Stomach (tissue), 4 donors: ENCODE measurements around the gene LIPH.
"Not testable (repeated sequence)": the region's sequence is repeated elsewhere in the genome, so short reads cannot be mapped to it uniquely, and the experiment has no call there.

Source experiments
- EP300 ChIP-seq: sonication (generic); formaldehyde crosslinking; IDR thresholded peaks from one replicate; pipeline ENCODE4 v1.6.1; 2017; ENCODE audit warnings: antibody characterized with exemption
- POLR2A ChIP-seq, 4 donors: fragments of 450-650 bp; IDR thresholded peaks; one replicate each; pipeline ENCODE4 v1.6.1; 2016; ENCODE audit warnings: antibody characterized with exemption in 4 of 4, control low read depth in 2 of 4, mild to moderate bottlenecking in 1 of 4, moderate library complexity in 1 of 4

- TF ChIP-seq EP300; POLR2A (IDR thresholded peaks at IDR 0.05): not testable (repeated sequence)
These were observed 4.3 kb upstream of the LIPH start for GRCh38 chr3:185556640-185557039.
